ENCODE data around the gene LMBRD1. TPM values are rescaled to one million over a fixed set of nuclear protein-coding genes. Genes with fewer than 3 reads are reported as not detected.
A peak's percentile ranks its signal among the peaks of the same experiment; 100 is the strongest.
"Not testable (repeated sequence)": the region's sequence is repeated elsewhere in the genome, so short reads cannot be mapped to it uniquely, and the experiment has no call there.

The LMBRD1 gene
- total RNA-seq, 4 donors from 2014 or later = 65.7 to 110 (median 77.3) TPM

- H3K27me3 ChIP-seq = no peaks in the 10 kb centered on the region
- H3K4me3 ChIP-seq = no peak overlapping the region
- peak overlapping the region in 1 of 4 donors; percentile 32 for H3K27ac ChIP-seq
- H3K9me3 ChIP-seq = no peaks in the 10 kb centered on the region
- H3K4me1 ChIP-seq = peaks cover 0 to 13% (median 2%) of the 10 kb centered on the region in 4 donors
- TF ChIP-seq EP300 (IDR thresholded peaks at IDR 0.05) = no peak
- no peak for TF ChIP-seq POLR2A (IDR thresholded peaks at IDR 0.05)
- no peak for TF ChIP-seq CTCF (IDR thresholded peaks at IDR 0.05)
- 51 to 62% methylated on average over 1 of the region's 1 CpG for WGBS, 2 donors
- H3K36me3 ChIP-seq = no peaks in the 10 kb centered on the region
- no peak for DNase-seq (ENCODE audit: low spot score in 2 of 2)
These were observed 16.7 kb upstream of the LMBRD1 start for GRCh38 chr6:69813508-69813907.

DNA sequence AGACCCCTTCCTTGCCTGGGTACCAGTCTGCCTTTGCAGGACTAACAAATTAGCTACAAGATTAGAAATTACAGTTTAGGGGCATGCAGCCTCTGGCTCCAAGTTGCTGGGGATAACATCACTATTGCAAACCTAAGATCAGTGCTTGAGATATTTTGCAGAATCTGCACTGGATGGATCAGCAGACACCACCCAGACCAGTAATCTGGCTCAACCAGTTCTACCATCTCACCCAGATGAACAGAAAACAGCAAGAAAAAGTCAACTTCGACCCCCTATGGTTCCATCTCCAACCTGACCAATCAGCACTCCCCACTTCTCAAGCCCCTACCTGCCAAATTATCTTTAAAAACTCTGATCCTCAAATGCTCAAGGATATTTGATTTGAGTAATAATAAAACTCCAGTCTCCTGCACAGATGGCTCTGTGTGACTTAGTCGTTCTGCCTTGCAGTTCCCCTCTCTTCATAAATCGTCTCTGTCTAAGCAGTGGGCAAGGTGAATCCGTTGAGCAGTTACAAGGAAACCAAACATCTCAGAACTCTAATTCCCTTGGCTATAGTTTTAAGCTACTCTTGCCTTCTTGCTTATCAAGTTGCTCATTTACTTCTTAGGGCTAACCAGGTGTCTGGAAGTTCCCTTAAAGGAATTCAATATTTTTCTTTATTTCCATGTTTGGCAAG lies 16.1 kb upstream of the LMBRD1 start:
- H3K4me3 ChIP-seq = no peak overlapping the region
- H3K36me3 ChIP-seq = no peaks in the 10 kb centered on the region
- peaks cover 0 to 13% (median 2%) of the 10 kb centered on the region in 4 donors for H3K4me1 ChIP-seq
- no peak overlapping the region for H3K27ac ChIP-seq
- DNase-seq (ENCODE audit: low spot score in 2 of 2) = no peak
- TF ChIP-seq EP300 (IDR thresholded peaks at IDR 0.05) = no peak
- no peak for TF ChIP-seq POLR2A (IDR thresholded peaks at IDR 0.05)
- TF ChIP-seq CTCF (IDR thresholded peaks at IDR 0.05) = no peak
- H3K9me3 ChIP-seq = no peaks in the 10 kb centered on the region
- 71 to 74% methylated on average over 4 of the region's 4 CpGs for WGBS, 2 donors
- no peaks in the 10 kb centered on the region for H3K27me3 ChIP-seq

DNA sequence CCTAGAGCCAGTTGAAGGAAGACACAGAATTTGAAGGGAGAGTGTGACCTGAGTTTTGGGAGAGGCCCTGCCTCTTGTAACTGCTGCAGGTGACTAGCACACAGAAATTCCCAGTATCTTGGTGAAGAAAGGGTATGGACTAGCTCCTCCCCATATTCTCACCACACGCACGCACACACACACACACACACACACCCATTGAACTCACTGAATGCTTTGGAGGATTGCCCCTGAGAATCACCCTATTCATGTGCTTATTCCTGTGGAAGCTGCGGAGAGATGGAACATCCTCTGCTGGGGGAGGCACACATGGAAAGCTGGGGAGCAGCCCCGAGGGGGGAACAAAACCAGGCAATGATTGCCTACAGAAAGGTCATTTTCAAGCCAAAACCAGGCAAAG lies 6.2 kb upstream of the LMBRD1 start:
- Histone ChIP-seq H3K9me3 (no peaks in the 10 kb centered on the region), H3K36me3 (no peaks in the 10 kb centered on the region), H3K4me1 (peaks cover 0 to under 1% (median 0%) of the 10 kb centered on the region in 4 donors), H3K4me3 (no peak overlapping the region), H3K27me3 (no peaks in the 10 kb centered on the region), H3K27ac (no peak overlapping the region)
- TF ChIP-seq EP300 (IDR thresholded peaks at IDR 0.05) = no peak
- TF ChIP-seq CTCF (IDR thresholded peaks at IDR 0.05) = no peak
- no peak for TF ChIP-seq POLR2A (IDR thresholded peaks at IDR 0.05)
- DNase-seq (ENCODE audit: low spot score in 2 of 2) = no peak
- 48 to 53% methylated on average over 4 of the region's 4 CpGs for WGBS, 2 donors

- H3K4me3 ChIP-seq = no peak overlapping the region
- H3K27ac ChIP-seq = no peak overlapping the region
- H3K27me3 ChIP-seq = no peaks in the 10 kb centered on the region
- 94 to 96% methylated on average over 2 of the region's 2 CpGs for WGBS, 2 donors
- DNase-seq (ENCODE audit: low spot score in 2 of 2) = no peak
- TF ChIP-seq EP300 (IDR thresholded peaks at IDR 0.05) (no peak), CTCF (IDR thresholded peaks at IDR 0.05) (no peak), POLR2A (IDR thresholded peaks at IDR 0.05) (no peak)
- H3K36me3 ChIP-seq = no peaks in the 10 kb centered on the region
- peaks cover 0 to 7% (median 0%) of the 10 kb centered on the region in 4 donors for H3K4me1 ChIP-seq
- H3K9me3 ChIP-seq = no peaks in the 10 kb centered on the region
These were observed 4.9 kb upstream of the LMBRD1 start for GRCh38 chr6:69801711-69802110.

- H3K9me3 ChIP-seq = no peaks in the 10 kb centered on the region
- no peak overlapping the region for H3K4me3 ChIP-seq
- DNase-seq (ENCODE audit: low spot score in 2 of 2) = no peak
- peaks cover 0 to 7% (median 0%) of the 10 kb centered on the region in 4 donors for H3K4me1 ChIP-seq
- H3K36me3 ChIP-seq = no peaks in the 10 kb centered on the region
- WGBS, 2 donors = 44 to 50% methylated on average over 1 of the region's 1 CpG
- no peaks in the 10 kb centered on the region for H3K27me3 ChIP-seq
- TF ChIP-seq CTCF (IDR thresholded peaks at IDR 0.05) (no peak), EP300 (IDR thresholded peaks at IDR 0.05) (no peak)
- no peak overlapping the region for H3K27ac ChIP-seq
These were observed 4.4 kb upstream of the LMBRD1 start for GRCh38 chr6:69801225-69801624.

DNA sequence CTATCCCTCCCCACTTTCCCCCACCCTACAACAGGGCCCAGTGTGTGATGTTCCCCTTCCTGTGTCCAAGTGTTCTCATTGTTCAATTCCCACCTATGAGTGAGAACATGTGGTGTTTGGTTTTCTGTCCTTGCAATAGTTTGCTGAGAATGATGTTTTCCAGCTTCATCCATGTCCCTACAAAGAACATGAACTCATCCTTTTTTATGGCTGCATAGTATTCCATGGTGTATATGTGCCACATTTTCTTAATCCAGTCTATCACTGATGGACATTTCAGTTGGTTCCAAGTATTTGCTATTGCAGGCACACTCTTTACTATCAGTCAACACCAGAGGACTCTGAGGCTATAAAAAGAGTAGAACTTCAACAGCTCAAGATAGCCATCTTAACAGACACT lies 2.0 kb upstream of the LMBRD1 start:
- H3K9me3 ChIP-seq; H3K27ac ChIP-seq; H3K36me3 ChIP-seq; H3K4me3 ChIP-seq; H3K27me3 ChIP-seq; DNase-seq (ENCODE audit: low spot score in 2 of 2): not testable (repeated sequence)
- peaks cover 0 to 26% (median 7%) of the 10 kb centered on the region in 4 donors for H3K4me1 ChIP-seq

Measured in tibial nerve (tissue), 4 donors.